Raji (cell line): Measurements from ENCODE around the gene ONECUT3.

Source experiments
- POLR2A ChIP-seq: IDR thresholded peaks from 2 replicates; pipeline ENCODE4 v1.6.1; 2011; ENCODE audit warnings: low read depth, low read length, control low read depth; ENCODE audit not compliant: insufficient read depth

ONECUT3 gene

GRCh38 chr19:1811472-1811894 is 58.2 kb downstream of the ONECUT3 start:
- no peak for TF ChIP-seq POLR2A

- no peak; the same call in 1 of the 2 replicates for TF ChIP-seq POLR2A
Observed at GRCh38 chr19:1811942-1812425, 58.7 kb downstream of the ONECUT3 start, which contains the start of gene ATP8B3. Gene ATP8B3 (minus strand): TSS chr19:1812276. CDS start chr19:1811736, 540 bp downstream.

- peak; percentile 65 for TF ChIP-seq POLR2A
Observed at GRCh38 chr19:1812426-1813191, 59.3 kb downstream of the ONECUT3 start.

GRCh38 chr19:1813192-1814182 is 60.2 kb downstream of the ONECUT3 start:
- TF ChIP-seq POLR2A: no peak

- TF ChIP-seq POLR2A: no peak
Observed at GRCh38 chr19:1814391-1814790, 61.1 kb downstream of the ONECUT3 start.

GRCh38 chr19:1814833-1815604 is 61.7 kb downstream of the ONECUT3 start:
- TF ChIP-seq POLR2A: no peak

GRCh38 chr19:1815605-1816529 is 62.6 kb downstream of the ONECUT3 start:
- TF ChIP-seq POLR2A: no peak

- no peak for TF ChIP-seq POLR2A
Observed at GRCh38 chr19:1816530-1817298, 63.4 kb downstream of the ONECUT3 start.

- no peak for TF ChIP-seq POLR2A
Observed at GRCh38 chr19:1817553-1818179, 64.4 kb downstream of the ONECUT3 start.

GRCh38 chr19:1818549-1819195 is 65.4 kb downstream of the ONECUT3 start:
- TF ChIP-seq POLR2A: no peak

GRCh38 chr19:1819341-1820255 is 66.3 kb downstream of the ONECUT3 start:
- TF ChIP-seq POLR2A: no peak
